Measurements from ENCODE around the gene DHFR2. TPM values are rescaled to one million over a fixed set of nuclear protein-coding genes. Genes with fewer than 3 reads are reported as not detected.
"Not testable (repeated sequence)": the region's sequence is repeated elsewhere in the genome, so short reads cannot be mapped to it uniquely, and the experiment has no call there.

The DHFR2 gene
- total and polyA plus RNA-seq, 10 of the 15 experiments (the other 5 are each of a cell fraction or from before 2014, with no cell fraction given) = 1.8 to 5.6 (median 4.4) TPM

DNA sequence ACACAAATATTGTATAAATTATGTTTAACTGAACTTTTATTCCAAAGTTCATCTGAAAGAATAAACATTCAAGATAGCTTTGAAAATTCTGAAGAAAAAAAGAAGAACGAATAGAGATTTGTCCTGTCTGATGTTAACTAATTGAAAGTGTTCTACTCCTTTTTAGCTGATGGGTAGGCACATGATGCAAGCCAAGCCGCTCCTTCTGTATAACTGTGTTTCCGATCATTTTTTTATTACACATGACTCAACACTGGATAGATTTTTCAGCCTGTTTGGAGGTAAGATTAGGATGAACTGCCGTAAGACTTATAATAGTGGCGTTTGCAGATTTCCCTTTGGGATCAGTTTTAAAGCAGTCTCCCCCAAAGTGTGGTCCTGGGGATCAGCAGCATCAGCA, 19.2 kb upstream of the DHFR2 start:
- H3K27ac ChIP-seq (ENCODE audit: control insufficient read depth, insufficient read depth) = no peak overlapping the region
- TF ChIP-seq E4F1 (IDR thresholded peaks at IDR 0.05; ENCODE audit: borderline replicate concordance, partially characterized antibody) = no peak
- no peaks in the 10 kb centered on the region for H3K27me3 ChIP-seq (replicated peaks in 1 of 2; ENCODE audit: control insufficient read depth in 2 of 2, insufficient read depth in 2 of 2, low read length in 1 of 2)
- DNase-seq (ENCODE audit: low read depth, low spot score) = no peak
- SMC1A ChIA-PET (ENCODE audit: uncharacterized antibody, unreplicated experiment) = interaction anchor here (0.7 to 1.8 kb wide), 5 partner anchors 10 to 19 kb away, joined by 3 to 7 read pairs (median 3); partner anchors contain the start of genes DHFR2 and NSUN3
- H3K4me1 ChIP-seq (ENCODE audit: control insufficient read depth, insufficient read depth, low read length) = no peaks in the 10 kb centered on the region; the same call in 1 of the 2 replicates
- peaks cover 0 to 16% of the 10 kb centered on the region in 2 experiments; a peak in 3 of 4 replicates for H3K36me3 ChIP-seq (ENCODE audit: control insufficient read depth in 2 of 2, insufficient read depth in 2 of 2, low read length in 1 of 2)
- H3K79me2 ChIP-seq (ENCODE audit: control insufficient read depth, insufficient read depth, low read length) = no peaks in the 10 kb centered on the region; the same call in 1 of the 2 replicates
- CTCF ChIA-PET = interaction anchor here (0.6 to 1.8 kb wide), 5 partner anchors 12 to 79 kb away, joined by 3 to 15 read pairs (median 3); partner anchors contain the start of genes DHFR2 and NSUN3
- no peak overlapping the region for H2AFZ ChIP-seq (ENCODE audit: control insufficient read depth, low read depth, low read length)
- no peak overlapping the region for H3K4me3 ChIP-seq
- no TSS peak for BruUV-seq (replicated peaks)
- RAD21 ChIA-PET (ENCODE audit: unreplicated experiment) = interaction anchor here (1.8 kb wide), 1 partner anchor 13 kb away, joined by 5 read pairs; no protein-coding TSS in a partner anchor
- WGBS (ENCODE audit: insufficient coverage, insufficient replicate concordance, low lambda C conversion rate, missing lambda C conversion rate) = 97% methylated on average over 5 of the region's 5 CpGs
- ATAC-seq = no peak
- no peak overlapping the region for H3K4me2 ChIP-seq (ENCODE audit: control insufficient read depth, insufficient read depth)
- no peak for FAIRE-seq
- H3K9ac ChIP-seq (ENCODE audit: control insufficient read depth, insufficient read depth, low read length) = no peak overlapping the region
- intact Hi-C loops (cut with micrococcal nuclease; ENCODE audit: unreplicated experiment) (no loop called here), in situ Hi-C loops (cut with MboI) (no loop called here)
- H3K9me3 ChIP-seq (replicated peaks; ENCODE audit: control insufficient read depth, insufficient read depth, low read length) = no peaks in the 10 kb centered on the region; the same call in 1 of the 3 replicates
- POLR2A ChIA-PET = interaction anchor here (0.9 to 1.3 kb wide), 2 partner anchors 11 to 19 kb away, joined by 3 to 6 read pairs; partner anchors contain the start of genes DHFR2 and NSUN3
- H4K20me1 ChIP-seq (ENCODE audit: control insufficient read depth, insufficient read depth) = no peaks in the 10 kb centered on the region

GRCh38 chr3:94080552-94080951, 17.8 kb upstream of the DHFR2 start:
- RAD21 ChIA-PET (ENCODE audit: unreplicated experiment) = not testable (repeated sequence)
- CTCF ChIA-PET = interaction anchor here (2.0 kb wide), 1 partner anchor 9 kb away, joined by 6 read pairs; no protein-coding TSS in a partner anchor
- WGBS (ENCODE audit: insufficient coverage, insufficient replicate concordance, low lambda C conversion rate, missing lambda C conversion rate) = 100% methylated on average over 5 of the region's 5 CpGs

More at GRCh38 chr3:94080552-94080951, 17.8 kb upstream of the DHFR2 start:
- H3K4me1 ChIP-seq (ENCODE audit: control insufficient read depth, insufficient read depth, low read length); H3K27ac ChIP-seq (ENCODE audit: control insufficient read depth, insufficient read depth); H3K4me2 ChIP-seq (ENCODE audit: control insufficient read depth, insufficient read depth); intact Hi-C loops (cut with micrococcal nuclease; ENCODE audit: unreplicated experiment); H3K27me3 ChIP-seq (replicated peaks in 1 of 2; ENCODE audit: control insufficient read depth in 2 of 2, insufficient read depth in 2 of 2, low read length in 1 of 2); ATAC-seq; H3K79me2 ChIP-seq (ENCODE audit: control insufficient read depth, insufficient read depth, low read length); H3K4me3 ChIP-seq; in situ Hi-C loops (cut with MboI); H3K9me3 ChIP-seq (replicated peaks; ENCODE audit: control insufficient read depth, insufficient read depth, low read length); H2AFZ ChIP-seq (ENCODE audit: control insufficient read depth, low read depth, low read length); H4K20me1 ChIP-seq (ENCODE audit: control insufficient read depth, insufficient read depth); BruUV-seq (replicated peaks); DNase-seq (ENCODE audit: low read depth, low spot score); H3K9ac ChIP-seq (ENCODE audit: control insufficient read depth, insufficient read depth, low read length); SMC1A ChIA-PET (ENCODE audit: uncharacterized antibody, unreplicated experiment); FAIRE-seq: not testable (repeated sequence)
- H3K36me3 ChIP-seq (ENCODE audit: control insufficient read depth in 2 of 2, insufficient read depth in 2 of 2, low read length in 1 of 2) = peaks cover 0 to 16% of the 10 kb centered on the region in 2 experiments; a peak in 3 of 4 replicates
- POLR2A ChIA-PET = interaction anchor here (1.1 kb wide), 1 partner anchor 18 kb away, joined by 3 read pairs; the partner anchor contains the start of genes DHFR2 and NSUN3
